Fibroblast of skin of left quadriceps (primary cell): ENCODE data around the gene WDR47.
A peak's percentile ranks its signal among the peaks of the same experiment; 100 is the strongest.

Experiments used
- DNase-seq, 2 experiments: peaks; one replicate each; pipeline ENCODE4 v3.0.0-alpha.2; 2013; ENCODE audit warnings: low read depth in 2 of 2

The WDR47 gene

DNA sequence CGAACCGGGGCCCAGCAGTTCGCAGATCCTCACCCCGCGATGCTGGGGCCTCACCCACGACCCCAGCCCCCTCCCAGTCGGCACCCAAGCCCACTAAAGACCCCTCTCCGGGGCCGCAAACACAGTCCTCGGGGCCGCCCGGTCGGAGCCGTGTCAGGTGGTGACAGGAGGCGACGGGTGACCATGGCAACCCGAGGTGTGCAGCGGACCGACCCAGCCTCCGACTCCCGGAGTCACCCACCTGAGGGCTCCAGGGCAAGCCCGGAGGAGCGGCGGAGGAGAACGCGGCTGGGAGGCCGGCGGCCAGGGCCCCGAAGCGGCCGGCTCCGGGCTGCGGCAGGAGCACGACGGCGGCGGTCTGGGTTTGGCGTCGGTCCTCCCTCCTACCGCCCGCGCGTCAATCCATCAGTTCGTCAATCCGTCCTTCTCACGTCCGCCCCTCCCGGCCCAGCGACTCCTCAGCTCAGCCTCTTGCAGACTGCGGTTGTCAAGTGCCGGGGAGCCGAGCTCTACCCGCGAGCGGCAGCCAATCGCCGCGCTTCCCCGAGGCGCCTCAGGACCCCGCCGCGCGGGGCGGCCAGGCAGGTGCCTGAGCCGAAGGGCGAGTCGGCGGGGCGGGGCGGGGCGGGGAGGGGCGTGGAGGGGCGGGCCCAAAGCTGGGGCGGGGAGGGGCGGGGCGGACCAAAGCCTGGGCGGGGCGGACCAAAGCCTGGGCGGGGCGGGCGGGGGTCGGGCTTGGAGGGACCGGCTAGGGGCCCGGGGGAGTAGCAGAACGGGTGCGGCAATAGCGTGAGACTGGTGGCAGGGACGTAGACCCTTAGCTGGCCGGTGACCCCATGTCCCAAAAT, at the start of gene WDR47:
Gene WDR47, minus strand, starts transcription at position 482 of the 848 bp plus-strand sequence. CDS start 18,590 bp downstream, outside the sequence.
- DNase-seq, result peak; percentile 89 to 92

DNA sequence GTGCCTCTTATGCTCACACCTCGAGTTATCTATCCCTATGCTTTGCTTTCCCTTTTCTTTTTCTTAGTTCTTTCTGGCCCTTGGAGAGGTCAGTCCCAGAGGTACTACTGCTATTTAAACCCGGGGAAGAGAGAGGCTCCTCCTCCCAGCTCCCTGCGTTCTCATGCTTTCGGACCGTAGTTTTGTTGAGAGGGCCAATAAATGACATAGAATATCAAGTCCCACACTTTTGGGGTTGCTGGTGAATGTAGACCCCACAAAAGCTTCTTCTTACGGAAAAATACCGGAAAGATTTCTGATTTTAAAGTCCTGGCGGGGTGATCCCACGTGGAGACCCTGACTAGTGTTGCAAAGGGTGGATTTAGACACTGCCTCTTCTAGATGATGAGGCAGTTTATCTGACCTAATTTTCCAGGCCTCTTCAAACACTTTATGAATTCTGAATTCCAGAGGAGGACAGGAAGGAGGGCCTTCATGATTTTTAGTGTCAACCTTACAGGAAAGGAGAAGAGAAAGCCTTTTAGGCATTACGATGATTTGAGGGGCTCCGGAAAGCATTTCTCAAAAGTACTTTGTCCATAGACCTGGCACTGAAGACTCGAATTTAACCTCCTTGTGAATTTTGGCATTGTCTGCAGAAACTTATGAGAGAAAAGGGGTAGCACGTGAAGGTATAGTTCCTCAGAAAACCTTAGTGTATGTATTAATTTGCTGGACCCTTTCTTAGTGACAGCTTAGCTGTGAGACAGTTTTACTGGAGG, 49.4 kb upstream of the WDR47 start:
- DNase-seq, result no peak

DNA sequence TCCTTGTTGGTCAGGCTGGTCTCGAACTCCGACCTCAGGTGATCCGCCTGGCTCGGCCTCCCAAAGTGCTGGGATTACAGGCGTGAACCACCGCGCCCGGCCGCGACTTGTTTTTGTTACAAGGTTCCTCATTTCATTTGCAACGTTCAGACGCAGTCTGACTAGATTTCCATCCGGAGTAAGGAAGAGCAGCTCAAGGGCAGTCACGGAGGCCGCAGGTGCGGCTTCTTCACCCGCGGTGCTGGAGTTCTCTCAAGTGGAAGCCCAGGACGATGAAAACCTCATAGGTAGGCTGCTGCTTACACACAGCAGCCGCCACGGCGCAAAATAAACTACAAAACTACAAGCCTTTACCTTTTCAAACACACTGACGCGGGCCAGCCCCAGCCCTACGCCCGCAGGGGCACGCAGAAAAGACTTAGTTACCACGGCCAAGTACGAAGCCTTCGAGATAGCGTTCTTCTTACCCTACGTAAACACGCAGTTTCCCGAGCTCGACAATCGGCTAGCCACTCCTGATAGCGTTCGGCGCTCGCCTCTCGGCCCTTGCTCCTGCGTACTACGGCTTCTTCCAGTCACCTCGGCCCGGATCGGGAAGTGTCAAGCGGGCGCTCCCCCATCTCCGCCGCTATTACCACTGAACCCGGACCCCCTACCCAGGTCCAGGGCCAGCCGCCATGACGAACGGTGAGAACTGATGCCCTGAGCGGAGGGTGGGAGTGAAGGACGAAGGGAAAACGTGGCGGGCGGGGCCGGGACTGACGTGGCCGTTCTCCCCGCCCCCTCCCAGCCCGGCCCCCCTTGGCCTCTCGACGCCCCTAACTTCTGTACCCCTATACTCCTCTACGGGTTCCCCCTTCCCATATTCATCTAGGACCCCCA, 48.5 kb upstream of the WDR47 start, which contains the start of gene TMEM167B:
Gene TMEM167B, plus strand, starts transcription at position 569 of the 882 bp plus-strand sequence. Its CDS starts 109 bp downstream, at position 678.
- peak; percentile 84 for DNase-seq

DNA sequence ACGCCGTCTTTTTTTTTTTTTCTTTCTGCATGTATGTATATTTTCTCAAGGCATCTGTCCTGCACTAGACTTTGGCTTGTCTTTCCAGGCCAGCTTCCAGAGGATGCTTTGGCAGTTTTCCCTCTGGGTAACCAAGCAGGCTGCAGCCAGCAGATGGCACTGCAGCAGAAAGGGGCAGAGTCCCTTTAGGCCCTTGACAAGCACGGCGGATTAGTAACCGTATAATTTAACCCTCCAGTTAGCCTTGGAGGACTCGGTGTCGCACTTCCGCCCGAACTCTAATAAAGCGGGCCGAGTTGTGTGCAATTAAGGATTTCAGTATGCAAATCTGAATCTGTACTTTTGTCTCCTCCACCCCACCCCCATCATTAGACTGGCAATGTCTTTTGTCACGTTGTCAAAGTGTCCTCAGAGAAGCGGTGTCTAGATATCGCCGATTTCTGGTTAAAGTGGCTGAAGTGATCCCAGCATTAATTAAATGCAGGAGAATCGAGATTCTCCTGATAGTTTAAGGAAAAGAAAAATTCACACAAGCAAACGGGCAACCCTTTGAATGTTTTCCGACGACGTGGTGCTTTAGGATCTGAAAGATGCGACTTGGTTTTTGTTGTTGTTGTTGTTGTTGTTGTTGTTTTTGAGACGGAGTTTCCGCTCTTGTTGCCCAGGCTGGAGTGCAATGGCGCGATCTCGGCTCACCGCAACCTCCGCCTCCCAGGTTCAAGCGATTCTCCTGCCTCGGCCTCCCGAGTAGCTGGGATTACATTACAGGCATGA, 47.5 kb upstream of the WDR47 start:
- no peak for DNase-seq

DNA sequence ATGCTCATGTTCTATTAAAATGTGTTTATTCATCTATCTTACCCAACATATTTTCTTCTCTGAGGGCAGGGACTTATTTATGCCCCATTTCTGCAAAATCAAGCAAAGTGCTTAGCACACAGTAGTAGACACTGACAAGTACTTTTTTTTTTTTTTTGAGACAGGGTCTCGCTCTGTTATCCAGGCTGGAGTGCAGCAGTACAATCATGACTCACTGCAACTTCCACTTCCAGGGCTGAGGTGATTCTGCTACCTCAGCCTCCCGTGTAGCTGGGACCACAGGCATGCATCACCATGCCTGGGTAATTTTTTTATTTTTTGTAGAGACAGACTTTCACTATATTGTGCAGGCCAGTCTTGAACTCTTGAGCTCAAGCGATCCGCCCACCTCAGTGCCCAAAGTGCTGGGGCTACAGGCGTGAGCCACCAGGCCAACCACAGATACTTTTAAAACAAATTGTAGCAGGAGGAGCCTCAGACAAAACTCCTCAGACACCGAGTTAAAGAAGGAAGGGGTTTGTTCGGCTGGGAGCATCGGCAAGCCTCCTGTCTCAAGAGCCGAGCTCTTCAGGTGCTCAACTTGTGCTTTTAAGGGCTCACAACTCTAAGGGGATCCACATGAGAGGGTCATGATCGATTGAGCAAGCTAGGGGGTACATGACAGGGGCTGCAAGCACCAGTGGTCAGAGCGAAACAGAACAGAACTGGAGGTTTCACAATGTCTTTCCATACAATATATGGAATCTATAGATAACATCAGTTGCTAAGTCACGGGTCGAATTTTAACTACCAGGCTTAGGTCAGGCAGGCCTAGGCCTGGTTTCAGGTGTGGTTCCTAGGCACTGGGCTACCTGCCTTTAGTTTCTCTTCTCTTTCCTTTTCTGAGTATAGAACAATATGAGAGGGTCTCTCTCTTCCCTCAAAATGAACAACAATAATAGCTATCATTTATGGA, 42.9 kb upstream of the WDR47 start:
- DNase-seq, result no peak

DNA sequence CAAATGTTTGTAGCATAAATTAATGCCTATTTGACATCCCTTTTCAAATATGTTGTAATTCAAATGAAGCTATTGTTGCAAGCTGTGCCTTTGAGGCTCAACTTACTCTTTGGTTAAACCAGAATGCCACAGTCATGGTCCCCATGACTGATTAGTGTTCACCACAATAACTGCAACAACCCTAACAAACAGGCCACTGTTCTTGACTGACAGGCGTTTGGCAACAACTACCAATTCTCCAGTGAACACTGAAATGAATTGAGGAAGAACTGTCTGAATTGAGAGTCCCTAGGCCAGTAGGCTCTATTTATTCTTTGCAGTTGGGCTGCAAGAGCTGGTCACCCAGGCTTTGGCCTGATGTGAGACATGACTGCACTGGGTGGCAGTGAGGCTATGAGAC, 42.0 kb upstream of the WDR47 start:
- no peak for DNase-seq

DNA sequence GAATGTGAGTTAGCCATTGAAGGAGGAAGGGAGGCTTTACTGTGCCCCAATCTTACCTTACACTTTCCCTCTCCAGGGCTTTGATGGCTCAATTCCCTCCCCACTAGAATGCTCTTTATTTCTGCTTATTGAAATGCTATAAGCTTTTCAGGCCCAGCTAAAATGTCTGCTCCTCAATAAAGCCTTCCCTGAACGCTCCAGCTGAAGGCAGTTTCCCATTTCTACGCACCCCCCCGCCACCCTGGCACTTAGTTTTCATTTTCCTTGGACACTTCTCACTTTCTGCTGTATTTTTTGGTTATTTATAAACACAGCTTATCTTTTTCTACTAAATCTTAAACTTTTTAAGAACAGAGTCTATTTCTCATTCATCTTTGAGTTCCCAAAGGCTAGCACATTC, 41.6 kb upstream of the WDR47 start:
- DNase-seq, result no peak

DNA sequence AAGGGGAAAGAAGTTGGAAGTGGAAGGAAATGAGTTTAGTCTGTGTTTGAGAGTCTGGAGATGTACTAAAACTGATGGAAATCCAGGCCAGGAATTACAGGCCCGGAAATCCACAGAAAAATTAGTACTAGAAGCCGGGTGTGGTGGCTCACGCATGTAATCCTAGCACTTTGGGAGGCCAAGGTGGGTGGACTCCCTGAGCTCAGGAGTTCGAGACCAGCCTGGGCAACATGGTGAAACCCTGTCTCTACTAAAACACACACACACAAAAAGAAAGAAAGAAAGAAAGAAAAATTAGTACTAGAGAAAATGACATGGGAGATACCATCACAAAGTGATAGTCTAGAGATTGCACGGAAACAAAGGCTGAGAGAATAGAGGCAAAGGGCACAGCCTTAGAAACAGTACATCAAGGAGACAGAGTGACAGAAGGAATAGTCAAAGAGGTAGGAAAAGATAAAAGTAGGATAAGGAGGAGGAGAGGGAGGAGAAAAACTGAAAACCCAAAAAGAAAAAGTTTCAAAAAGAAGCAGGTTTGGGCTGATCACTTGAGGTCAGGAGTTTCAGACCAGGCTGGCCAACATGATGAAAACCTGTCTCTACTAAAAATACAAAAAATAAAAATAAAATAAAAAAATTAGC, 38.7 kb upstream of the WDR47 start:
- DNase-seq, result no peak

DNA sequence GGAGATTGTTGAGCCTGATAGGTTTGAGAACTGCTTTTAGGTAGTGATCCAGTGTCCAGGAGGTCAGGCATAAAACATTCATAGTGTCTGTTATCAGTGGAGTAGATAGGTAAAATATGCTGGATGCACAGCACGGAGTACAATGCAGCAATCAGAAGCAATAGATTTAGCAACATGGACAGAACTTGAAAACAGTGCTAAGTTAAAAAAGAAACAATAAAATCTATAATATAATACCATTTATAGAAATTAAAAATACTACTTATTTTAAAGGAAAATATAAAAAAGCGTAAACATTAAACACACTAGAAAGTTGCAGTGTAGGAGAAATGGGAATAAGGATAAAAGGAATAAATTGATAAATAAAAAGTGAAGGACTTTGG, 37.3 kb upstream of the WDR47 start:
- DNase-seq, result no peak

DNA sequence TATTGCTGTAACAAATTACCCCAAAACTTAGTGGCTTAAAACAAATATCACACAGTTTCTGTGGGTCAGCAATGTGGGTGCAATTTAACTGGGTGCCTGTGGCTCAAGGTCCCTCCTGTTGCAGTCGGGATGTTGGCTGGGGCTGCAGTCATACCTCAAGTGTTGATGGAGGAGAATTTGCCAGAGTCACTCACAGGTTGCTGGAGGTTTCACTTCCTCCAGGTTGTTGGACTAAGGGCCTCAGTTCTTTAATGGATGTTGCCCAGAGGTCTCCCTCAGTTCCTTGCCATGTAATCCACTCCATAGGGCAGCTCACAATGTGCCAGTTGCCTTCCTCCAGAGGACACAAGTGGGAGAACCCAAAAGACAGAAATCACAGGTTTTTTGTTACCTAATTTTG, 36.4 kb upstream of the WDR47 start:
- no peak for DNase-seq

DNA sequence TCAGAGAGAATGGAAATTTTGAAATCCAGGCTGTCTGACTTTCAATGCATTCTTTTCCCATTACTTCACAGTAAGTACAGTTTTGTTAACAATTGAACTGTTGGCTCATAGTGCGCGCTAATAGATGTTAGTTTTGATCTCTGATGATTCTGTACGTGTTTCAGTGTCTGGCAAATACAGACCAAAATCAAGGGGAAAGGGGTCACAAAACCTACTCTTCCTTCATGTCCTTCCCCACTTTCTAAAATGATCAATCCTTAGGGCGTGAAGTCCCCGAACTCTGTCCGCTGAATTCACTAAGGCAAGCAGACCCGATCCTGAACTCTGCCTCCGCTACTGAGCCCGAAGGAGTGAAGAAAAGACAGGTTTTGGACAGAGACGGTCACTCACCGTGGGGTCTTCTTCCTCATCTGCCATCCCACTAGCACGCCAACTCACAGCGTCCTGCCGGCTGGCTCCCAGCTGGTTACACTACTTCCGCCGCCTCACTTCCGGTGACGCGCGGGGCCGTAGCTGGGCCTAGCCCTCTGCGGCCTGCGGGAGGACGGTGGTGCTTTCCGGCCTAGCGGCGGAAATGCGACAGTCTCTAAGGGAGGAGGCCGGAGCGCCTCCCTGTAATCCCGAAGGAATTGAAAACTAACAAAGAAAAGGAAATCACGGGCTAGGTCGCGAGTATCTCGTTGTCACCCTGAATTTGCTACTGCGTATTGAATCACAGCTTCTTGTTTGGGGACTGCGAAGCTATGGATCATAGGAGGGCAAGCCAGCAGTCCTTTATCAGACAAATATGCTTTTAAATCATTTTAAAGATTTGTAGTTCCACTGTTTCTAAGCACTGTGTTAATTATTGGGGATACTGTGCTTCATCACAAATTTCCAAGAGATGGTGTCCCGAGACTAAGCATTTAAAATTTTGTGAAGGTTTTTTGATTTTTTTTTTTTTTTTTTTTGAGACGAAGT, 33.9 kb upstream of the WDR47 start, which contains the start of gene TAF13:
Gene TAF13, minus strand, starts transcription at position 473 of the 960 bp plus-strand sequence. Its CDS starts 56 bp downstream, at position 417.
- DNase-seq, result peak; percentile 91 to 92

DNA sequence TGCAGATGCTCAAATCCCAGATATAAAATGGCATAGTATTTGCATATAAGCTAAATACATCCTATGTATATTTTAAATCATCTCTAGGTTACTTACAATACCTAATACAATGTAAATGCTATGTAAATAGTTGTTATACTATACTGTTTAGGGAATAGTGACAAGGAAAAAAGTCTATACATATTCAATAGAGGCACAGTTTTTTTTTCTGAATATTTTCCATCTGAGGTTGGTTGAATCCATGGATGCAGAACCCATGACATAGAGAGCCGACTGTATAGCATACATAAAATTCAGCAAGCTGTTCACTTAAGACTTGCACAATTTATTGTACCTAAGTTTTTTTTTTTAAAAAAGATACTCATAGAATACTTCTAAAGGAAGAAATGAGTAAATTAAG, 27.4 kb upstream of the WDR47 start:
- DNase-seq, result no peak

DNA sequence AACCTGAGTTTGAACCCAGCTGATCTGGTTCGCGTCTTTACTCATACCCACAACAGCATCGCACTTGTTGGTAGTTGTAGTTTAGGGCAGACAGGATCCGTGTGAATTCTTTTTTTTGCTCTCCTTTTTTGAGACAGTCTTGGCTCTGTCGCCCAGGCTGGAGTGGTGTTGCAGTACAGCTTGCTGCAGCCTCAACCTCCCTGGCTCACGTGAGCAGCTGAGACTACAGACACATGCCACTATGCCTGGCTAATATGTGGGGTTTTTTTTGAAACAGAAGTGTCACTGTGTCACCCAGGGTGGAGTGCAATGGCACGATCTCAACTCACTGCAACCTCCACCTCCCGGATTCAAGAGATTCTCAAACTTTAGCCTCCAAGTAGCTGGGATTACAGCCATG, 26.0 kb upstream of the WDR47 start:
- DNase-seq, result no peak

DNA sequence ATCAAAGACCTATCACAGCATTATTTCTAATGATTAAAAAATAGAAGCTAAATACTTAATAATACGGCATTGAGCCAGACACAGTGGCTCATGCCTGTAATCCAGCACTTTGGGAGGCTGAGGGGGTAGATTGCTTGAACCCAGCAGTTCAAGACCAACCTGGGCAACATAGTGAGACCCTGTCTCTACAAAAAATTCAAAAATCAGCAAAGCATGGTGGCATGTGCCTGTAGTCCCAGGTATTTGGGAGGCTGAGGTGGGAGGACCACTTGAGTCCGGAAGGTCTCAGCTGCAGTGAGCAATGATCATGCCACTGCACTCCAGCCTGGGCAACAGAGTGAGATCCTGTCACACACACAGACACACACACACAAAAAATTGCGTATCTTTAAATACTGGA, 23.2 kb upstream of the WDR47 start:
- DNase-seq, result no peak

DNA sequence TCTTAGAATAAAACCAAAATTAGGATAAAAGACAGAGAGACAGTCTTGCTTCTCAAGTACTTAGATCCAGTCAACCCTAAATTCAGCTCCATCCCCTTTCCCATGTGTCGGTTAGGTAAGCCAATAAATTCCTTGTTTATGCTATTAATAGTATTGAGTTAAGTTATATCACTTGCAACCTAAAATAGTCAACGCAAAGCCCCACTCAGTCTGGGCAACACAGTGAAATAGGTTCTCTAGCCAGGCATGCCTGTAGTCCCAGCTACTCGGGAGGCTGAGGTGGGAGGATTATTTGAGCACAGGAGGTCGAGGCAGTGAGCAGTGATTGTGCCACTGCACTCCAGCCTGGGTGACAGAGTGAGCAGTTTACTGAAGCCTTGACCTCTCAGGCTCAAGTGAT, 19.3 kb upstream of the WDR47 start:
- no peak for DNase-seq

DNA sequence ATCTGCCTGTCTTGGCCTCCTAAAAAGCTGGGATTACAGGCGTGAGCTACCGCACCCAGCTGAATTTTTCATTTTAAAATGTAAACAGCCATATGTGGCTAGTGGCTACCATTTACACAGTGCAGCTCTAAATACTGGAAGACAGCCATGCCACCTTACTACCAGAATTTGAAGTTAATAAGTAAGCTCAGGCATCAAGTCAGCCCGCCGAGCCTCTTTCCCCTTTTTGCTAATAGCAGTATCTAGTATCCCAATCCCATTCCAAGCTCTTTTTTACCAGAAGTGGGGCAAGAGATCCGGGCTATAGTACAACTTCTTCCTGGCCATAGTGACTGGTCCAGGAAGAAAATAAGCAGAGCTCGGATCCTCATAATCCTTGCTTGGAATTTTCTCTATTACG, 18.8 kb upstream of the WDR47 start:
- DNase-seq, result no peak

DNA sequence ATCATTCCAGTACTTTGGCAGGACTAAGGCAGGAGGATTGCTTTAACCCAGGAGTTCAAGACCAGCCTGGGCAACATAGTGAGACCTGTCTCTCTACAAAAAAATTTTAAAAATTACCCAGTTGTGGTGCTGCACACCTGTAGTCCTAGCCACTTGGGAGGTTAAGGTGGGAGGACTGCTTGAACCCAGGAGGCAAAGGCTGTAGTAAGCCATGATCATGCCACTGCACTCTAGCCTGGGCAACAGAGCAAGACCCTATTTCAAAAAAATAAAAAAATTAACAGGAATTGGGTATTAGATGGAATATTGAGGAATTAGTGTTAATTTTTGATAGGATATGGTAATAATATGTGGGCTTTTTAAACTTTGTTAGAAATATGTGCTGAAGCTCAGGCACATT, 17.1 kb upstream of the WDR47 start:
- no peak for DNase-seq

DNA sequence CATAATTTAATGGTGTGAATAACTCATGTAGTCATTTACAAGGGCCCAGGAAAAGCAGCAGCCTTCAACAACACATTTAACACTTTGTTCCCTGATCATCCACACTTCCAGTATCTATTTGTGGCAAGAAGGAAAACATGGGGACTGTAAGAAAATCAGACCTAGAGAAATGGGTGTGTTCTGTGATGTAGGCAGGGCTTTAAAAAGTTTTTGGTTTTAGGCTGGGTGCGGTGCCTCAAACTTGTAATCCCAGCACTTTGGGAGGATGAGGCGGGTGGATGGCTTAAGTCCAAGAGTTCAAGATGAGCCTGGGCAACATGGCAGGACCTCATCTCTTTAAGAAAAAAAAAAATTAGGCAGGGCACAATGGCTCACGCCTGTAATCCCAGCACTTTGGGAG, 14.2 kb upstream of the WDR47 start:
- no peak for DNase-seq
